Heart right ventricle (tissue), 16 donors: Measurements from ENCODE around the gene PRTFDC1. TPM values are rescaled to one million over a fixed set of nuclear protein-coding genes. Genes with fewer than 3 reads are reported as not detected.
A peak's percentile ranks its signal among the peaks of the same experiment; 100 is the strongest.

Experiments
- ATAC-seq, 8 donors: fragments of 200-7000 bp; cut with Tn5 transposase; one replicate each; pipeline ENCODE4 v1.9.1; 2020; ENCODE audit warnings: mild to moderate bottlenecking in 8 of 8, moderate library complexity in 8 of 8, moderate number of reproducible peaks in 1 of 8
- DNase-seq, 2 donors: peaks; one replicate each; pipeline ENCODE4 v3.0.0-alpha.2; 2020
- H3K27ac ChIP-seq, 10 donors: fragments of 200-600 bp; sonication (generic) in 2 of 10; one replicate each; pipeline versions ENCODE4 v1.5.0 to v1.8.0; 2020 to 2022; ENCODE audit warnings: mild to moderate bottlenecking in 3 of 10
- H3K27me3 ChIP-seq, 7 donors: fragments of 200-600 bp; one replicate each; pipeline ENCODE4 v1.8.0; 2021 to 2022; ENCODE audit warnings: mild to moderate bottlenecking in 2 of 7
- H3K36me3 ChIP-seq, 9 donors: fragments of 200-600 bp; sonication (generic) in 1 of 9; one replicate each; pipeline versions ENCODE4 v1.5.0 to v1.8.0; 2020 to 2022; ENCODE audit warnings: mild to moderate bottlenecking in 2 of 9
- H3K4me1 ChIP-seq, 9 donors: fragments of 200-600 bp; sonication (generic) in 1 of 9; one replicate each; pipeline versions ENCODE4 v1.5.0 to v1.8.0; 2020 to 2022; ENCODE audit warnings: mild to moderate bottlenecking in 4 of 9
- H3K4me3 ChIP-seq, 10 donors: fragments of 200-600 bp; sonication (generic) in 2 of 10; one replicate each; pipeline versions ENCODE4 v1.5.0 to v1.8.0; 2020 to 2022; ENCODE audit warnings: mild to moderate bottlenecking in 7 of 10, moderate library complexity in 2 of 10
- H3K9me3 ChIP-seq, 11 donors: fragments of 200-600 bp in 10 of 11; sonication (generic) in 2 of 11; one replicate each; pipeline versions ENCODE4 v1.5.0 to v1.8.0; 2013 to 2022; ENCODE audit warnings: mild to moderate bottlenecking in 2 of 11, control low read depth in 1 of 11, moderate library complexity in 1 of 11
- CTCF ChIP-seq, 9 donors: fragments of 200-600 bp; sonication (generic) in 2 of 9; IDR thresholded peaks; one replicate each; pipeline versions ENCODE4 v1.5.0 to v1.8.0; 2021 to 2022; ENCODE audit warnings: antibody characterized with exemption in 9 of 9, mild to moderate bottlenecking in 5 of 9, moderate library complexity in 1 of 9
- WGBS, 2 donors: extraction: QIAGEN DNeasy Blood & Tissue Kit; methylation state at CpG; one replicate each; pipeline ENCODE4 v1.1.7; 2013; ENCODE audit warnings: inconsistent platforms in 1 of 2; 5-methylcytosine and 5-hydroxymethylcytosine counted together
- intact Hi-C, 10 donors: fragments of 100-400 bp; cut with DNase I; formaldehyde crosslinking; loops; one replicate each; pipeline versions ENCODE4 v1.11.1 to v1.14.2; 2022
- polyA plus RNA-seq, 2 donors: library from polyadenylated mRNA; stranded (reverse); fragments of 200-250 nt; gene quantifications; one replicate each; pipeline ENCODE4 v1.2.3, GENCODE V29; 2013
- total RNA-seq, 10 donors: library from RNA; stranded (reverse); fragmentation: NEBNext Ultra II Directional in 3 of 10; extraction: Animal tissue kit (Norgen Biotek cat#: 25700) in 3 of 10; gene quantifications; one replicate each; pipeline versions ENCODE4 v1.2.1 to v1.2.4, GENCODE V29; 2021 to 2023
- donor health status: Arrhythmogenic right ventricular cardiomyopathy.
- donor health status: ischemic (EF 13 %, LVEDD 7.1; RV severe dilation, severe dysfunction).
- donor health status: healthy with polysubstance abuse.
- donor health status: DM: no; HTN: yes; CAD: no.
- donor health status: DM: no; HTN: no; CAD: no.
- donor health status: ischemic (EF 25% LVEDD 6.9; RV normal size, moderate dysfunction).
- donor health status: ischemic (EF 25% LVEDD 5.7; RV mildly dilated, moderate dysfunction).
- donor health status: healthy.
- donor health status: DM: yes; HTN: yes; CAD: no.
- donor health status: Ischemic cardiomyopathy.
- donor health status: ischemic (EF 35%, LVEDD 5.7; RV mildly dilated, moderate dysfunction).
- donor health status: nonischemic (EF 11% LVEDD 7.7; RV severe dilation, severe dysfunction).
- donor health status: DM: yes; HTN: yes; CAD: no.
- donor health status: PGD.
- donor health status: ischemic (EF 29% LVEDD 5.4; RV normal size, mild dysfunction).
- donor health status: nonischemic (EF 23%, LVEDD 6.1; RV moderate dilation, normal function).

PRTFDC1 gene
- total and polyA plus RNA-seq, 12 donors = 2.5 to 11.4 (median 5.0) TPM

- Histone ChIP-seq H3K4me1 (peaks cover 0 to 35% (median 0%) of the 10 kb centered on the region in 9 donors), H3K4me3 (peak overlapping the region in 5 of 10 donors; percentile 5 to 23 (median 18)), H3K27ac (peak overlapping the region in 9 of 10 donors; percentile 12 to 85 (median 61)), H3K27me3 (no peaks in the 10 kb centered on the region), H3K36me3 (no peaks in the 10 kb centered on the region), H3K9me3 (peaks cover 0 to 7% (median 0%) of the 10 kb centered on the region in 11 donors)
- DNase-seq (peak; percentile 52 to 58), ATAC-seq (peak in 7 of 8 donors; percentile 87 to 95 (median 90))
- no peak for TF ChIP-seq CTCF (IDR thresholded peaks at IDR 0.05)
- intact Hi-C loops = loop anchor here in 2 of 10 donors (5.0 to 10.0 kb wide), 3 partner anchors 45 to 142 kb away; partner anchors contain the start of genes ARHGAP21 (in 1 of the 2) and PRTFDC1 (in 1 of the 2)
- 64 to 69% methylated on average over 7 of the region's 7 CpGs for WGBS, 2 donors
Measured at GRCh38 chr10:24866604-24867583, 85.5 kb downstream of the PRTFDC1 start.

- H3K36me3 ChIP-seq = no peaks in the 10 kb centered on the region
- H3K4me3 ChIP-seq = no peak overlapping the region
- intact Hi-C loops = loop anchor here in 2 of 10 donors (5.0 to 10.0 kb wide), 3 partner anchors 47 to 141 kb away; partner anchors contain the start of genes ARHGAP21 (in 1 of the 2) and PRTFDC1 (in 1 of the 2)
- 89 to 92% methylated on average over 3 of the region's 3 CpGs for WGBS, 2 donors
- no peak for TF ChIP-seq CTCF (IDR thresholded peaks at IDR 0.05)
- DNase-seq (no peak), ATAC-seq (no peak)
- H3K27me3 ChIP-seq = no peaks in the 10 kb centered on the region
- H3K4me1 ChIP-seq = peaks cover 0 to 27% (median 0%) of the 10 kb centered on the region in 9 donors
- peaks cover 0 to 7% (median 0%) of the 10 kb centered on the region in 11 donors for H3K9me3 ChIP-seq
- no peak overlapping the region for H3K27ac ChIP-seq
Measured at GRCh38 chr10:24865783-24866182, 86.6 kb downstream of the PRTFDC1 start.

- DNase-seq (no peak), ATAC-seq (no peak)
- no peak for TF ChIP-seq CTCF (IDR thresholded peaks at IDR 0.05)
- peaks cover 0 to 7% (median 0%) of the 10 kb centered on the region in 11 donors for H3K9me3 ChIP-seq
- H3K4me3 ChIP-seq = no peak overlapping the region
- intact Hi-C loops = loop anchor here in 2 of 10 donors (10.0 kb wide), 2 partner anchors 92 to 138 kb away; partner anchors contain the start of genes ARHGAP21 (in 1 of the 2) and PRTFDC1 (in 1 of the 2)
- H3K4me1 ChIP-seq = peaks cover 0 to 22% (median 11%) of the 10 kb centered on the region in 9 donors
- H3K27ac ChIP-seq = no peak overlapping the region
- no peaks in the 10 kb centered on the region for H3K36me3 ChIP-seq
- no peaks in the 10 kb centered on the region for H3K27me3 ChIP-seq
- 93 to 97% methylated on average over 3 of the region's 3 CpGs for WGBS, 2 donors
Measured at GRCh38 chr10:24862589-24862988, 89.8 kb downstream of the PRTFDC1 start.
